GM23248 (cell line): ENCODE data around the gene LRCH4. TPM values are rescaled to one million over a fixed set of nuclear protein-coding genes. Genes with fewer than 3 reads are reported as not detected.
A peak's percentile ranks its signal among the peaks of the same experiment; 100 is the strongest.

Source experiments
- DNase-seq: peaks from one replicate; pipeline ENCODE4 v3.0.0-alpha.2; 2015
- H2AFZ ChIP-seq: fragments of 200-600 bp; sonication (generic); 2 replicates; pipeline ENCODE4 v1.6.1; 2016; ENCODE audit warnings: antibody characterized with exemption
- H3F3A ChIP-seq: fragments of 200-600 bp; sonication (generic); 2 replicates; pipeline ENCODE4 v1.6.1; 2016; ENCODE audit warnings: mild to moderate bottlenecking, antibody characterized with exemption, mixed run types; ENCODE audit not compliant: insufficient read depth
- H3K27ac ChIP-seq: fragments of 200-600 bp; sonication (generic); 2 replicates; pipeline ENCODE4 v1.5.1; 2016; ENCODE audit warnings: mild to moderate bottlenecking
- H3K27me3 ChIP-seq: fragments of 200-600 bp; sonication (generic); replicated peaks from 2 replicates; pipeline ENCODE4 v1.6.1; 2016; ENCODE audit warnings: mild to moderate bottlenecking; ENCODE audit not compliant: insufficient read depth
- H3K36me3 ChIP-seq: fragments of 200-600 bp; sonication (generic); 2 replicates; pipeline ENCODE4 v1.6.1; 2016; ENCODE audit warnings: low read depth, mild to moderate bottlenecking
- H3K4me1 ChIP-seq: fragments of 200-600 bp; sonication (generic); 2 replicates; pipeline ENCODE4 v1.6.1; 2016; ENCODE audit warnings: mild to moderate bottlenecking; ENCODE audit not compliant: insufficient read depth
- H3K4me2 ChIP-seq: fragments of 200-600 bp; sonication (generic); one replicate; pipeline ENCODE4 v1.6.1; 2016; ENCODE audit warnings: mild to moderate bottlenecking; ENCODE audit not compliant: unreplicated experiment
- H3K4me3 ChIP-seq: fragments of 200-600 bp; sonication (generic); 2 replicates; pipeline ENCODE4 v1.5.1; 2016; ENCODE audit warnings: mild to moderate bottlenecking
- H3K79me2 ChIP-seq: fragments of 200-600 bp; sonication (generic); 2 replicates; pipeline ENCODE4 v1.6.1; 2016; ENCODE audit warnings: mild to moderate bottlenecking; ENCODE audit not compliant: insufficient read depth
- H3K9ac ChIP-seq: fragments of 200-600 bp; sonication (generic); 2 replicates; pipeline ENCODE4 v1.6.1; 2016; ENCODE audit warnings: mild to moderate bottlenecking
- H3K9me2 ChIP-seq: fragments of 200-600 bp; sonication (generic); 2 replicates; pipeline ENCODE4 v1.6.1; 2016; ENCODE audit warnings: mixed run types, mild to moderate bottlenecking, moderate library complexity; ENCODE audit not compliant: insufficient read depth
- H3K9me3 ChIP-seq: fragments of 200-600 bp; sonication (generic); one replicate; pipeline ENCODE4 v1.6.1; 2017; ENCODE audit warnings: low read depth
- H4K20me1 ChIP-seq: fragments of 200-600 bp; sonication (generic); 2 replicates; pipeline ENCODE4 v1.6.0; 2016; ENCODE audit not compliant: insufficient read depth
- EZH2 ChIP-seq: fragments of 200-600 bp; sonication (generic); IDR thresholded peaks from 2 replicates; pipeline ENCODE4 v1.6.1; 2018; ENCODE audit warnings: antibody characterized with exemption, mild to moderate bottlenecking; ENCODE audit not compliant: insufficient read depth, poor library complexity, severe bottlenecking
- EZH2phosphoT487 ChIP-seq: fragments of 200-600 bp; sonication (generic); IDR thresholded peaks from 2 replicates; pipeline ENCODE4 v1.6.1; 2018; ENCODE audit warnings: antibody characterized with exemption, moderate library complexity, mild to moderate bottlenecking, low read depth; ENCODE audit not compliant: insufficient read depth
- WGBS, 2 experiments: methylation state at CpG; one replicate each; pipeline ENCODE4 v1.1.6; 2015 to 2017; ENCODE audit warnings: low lambda C conversion rate in 2 of 2, low coverage in 1 of 2; ENCODE audit errors: missing lambda C conversion rate in 2 of 2; 5-methylcytosine and 5-hydroxymethylcytosine counted together
- in situ Hi-C: fragments of 300-500 bp; cut with MboI; formaldehyde crosslinking; loops from 2 replicates; pipeline ENCODE4 v1.15.0; 2020
- polyA plus RNA-seq: library from polyadenylated mRNA; unstranded; fragments of >200 nt; fragmentation: Nextera tagmentation; extraction: Ambion mirVana; gene quantifications from 2 replicates; pipeline ENCODE4 v1.2.1, GENCODE V29; 2016
- total RNA-seq: library from RNA; depleted of rRNA; stranded (reverse); fragments of >200 nt; shearing (Covaris generic); gene quantifications from 2 replicates; pipeline ENCODE4 v1.2.3, GENCODE V29; 2014

The LRCH4 gene
- total and polyA plus RNA-seq, 2 experiments from 2014 or later, result 12.9 to 13.6 TPM

GRCh38 chr7:100589341-100589947 is 3.5 kb upstream of the LRCH4 start:
- Histone ChIP-seq H3K79me2 (peaks cover 14% of the 10 kb centered on the region), H3K4me1 (0 out of 2 replicates have a peak, but pooled peaks cover 5% of the 10 kb centered on the region), H3K9me2 (no peaks in the 10 kb centered on the region), H3F3A (no peaks in the 10 kb centered on the region), H2AFZ (no peak overlapping the region), H3K9me3 (no peaks in the 10 kb centered on the region), H4K20me1 (no peaks in the 10 kb centered on the region), H3K27ac (no peak overlapping the region), H3K9ac (no peak overlapping the region), H3K27me3 (no peaks in the 10 kb centered on the region), H3K4me2 (no peak overlapping the region), H3K4me3 (no peak overlapping the region), H3K36me3 (no peaks in the 10 kb centered on the region)
- 40 to 51% methylated on average over 7 of the region's 7 CpGs for WGBS, 2 experiments
- TF ChIP-seq EZH2phosphoT487, result no peak
- TF ChIP-seq EZH2, result no peak
- in situ Hi-C loops, result no loop called here
- no peak for DNase-seq

DNA sequence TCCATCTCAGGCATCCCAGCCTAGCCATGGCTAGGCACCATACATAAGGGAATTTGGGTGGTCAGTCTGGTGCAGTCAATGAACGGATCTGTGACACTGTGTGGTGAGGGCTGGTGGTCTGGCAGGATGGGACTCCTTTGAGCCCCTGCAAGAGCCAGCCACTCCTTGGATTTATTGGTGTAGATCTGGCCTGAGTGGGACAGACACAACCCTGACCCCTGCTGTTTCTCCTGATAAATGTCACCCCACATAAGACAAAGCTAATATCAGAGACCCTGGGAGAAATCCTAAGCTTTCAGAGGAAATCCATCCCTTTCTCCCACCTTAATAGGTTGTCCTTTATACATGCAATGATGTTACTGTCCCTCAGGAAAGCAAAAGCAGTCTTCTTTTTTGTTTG is 2.5 kb upstream of the LRCH4 start:
- WGBS, 2 experiments, result 26 to 40% methylated on average over 1 of the region's 1 CpG
- no peak overlapping the region for H3K4me3 ChIP-seq
- no peaks in the 10 kb centered on the region for H3F3A ChIP-seq
- H4K20me1 ChIP-seq, result no peaks in the 10 kb centered on the region
- in situ Hi-C loops, result no loop called here
- no peak for TF ChIP-seq EZH2phosphoT487
- no peak for TF ChIP-seq EZH2
- no peaks in the 10 kb centered on the region for H3K36me3 ChIP-seq
- H3K27me3 ChIP-seq, result no peaks in the 10 kb centered on the region
- H3K4me2 ChIP-seq, result no peak overlapping the region
- 0 out of 2 replicates have a peak, but pooled peaks cover 5% of the 10 kb centered on the region for H3K4me1 ChIP-seq
- peaks cover 17% of the 10 kb centered on the region for H3K79me2 ChIP-seq
- H3K9me3 ChIP-seq, result no peaks in the 10 kb centered on the region
- peak; percentile 49 for DNase-seq
- H3K9ac ChIP-seq, result no peak overlapping the region
- no peaks in the 10 kb centered on the region for H3K9me2 ChIP-seq
- H2AFZ ChIP-seq, result no peak overlapping the region
- H3K27ac ChIP-seq, result no peak overlapping the region

DNA sequence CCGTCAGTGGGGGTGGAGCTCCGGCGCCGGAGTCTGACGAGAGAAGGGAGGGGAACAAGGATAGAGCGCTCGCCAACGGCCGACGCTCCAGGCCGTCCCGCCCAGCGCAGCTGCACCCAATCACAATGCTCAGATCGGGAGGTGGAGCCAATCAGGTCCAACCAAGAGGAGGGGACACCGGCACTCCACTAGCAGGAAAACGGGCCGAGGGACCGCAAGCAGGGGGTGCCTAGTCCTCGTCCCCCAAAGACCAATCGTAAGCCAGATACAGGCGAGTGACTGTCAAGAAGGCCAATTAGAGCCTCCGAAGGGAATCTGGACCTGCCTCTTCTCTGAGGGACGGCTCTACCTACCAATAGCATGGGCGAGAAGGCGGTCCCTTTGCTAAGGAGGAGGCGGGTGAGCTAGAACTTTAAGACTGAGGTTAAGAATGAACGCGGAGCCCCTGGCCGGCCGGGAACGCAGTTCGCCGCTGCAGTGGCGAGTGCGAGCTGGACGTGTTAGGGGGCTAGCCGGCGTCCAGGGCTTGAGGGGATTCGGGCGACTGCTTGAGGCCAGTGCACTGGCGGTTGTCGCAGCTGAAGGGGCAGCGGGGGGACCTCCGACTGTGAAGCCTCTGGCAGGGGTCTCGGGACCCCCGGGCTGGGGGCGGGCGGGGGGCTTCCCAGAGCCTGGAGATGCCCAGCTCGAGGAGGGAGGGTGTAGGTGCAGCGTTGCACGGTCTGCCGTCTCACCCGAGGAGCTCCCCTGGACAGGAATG is 517 bp upstream of the LRCH4 start, which contains the start of gene FBXO24:
Gene FBXO24 (plus strand): TSS at position 63 of the 760 bp plus-strand sequence. CDS start 298 bp downstream, at position 361.
- Histone ChIP-seq H3K27ac (peak within 1 kb of the TSS; percentile 62), H3K4me3 (peak within 1 kb of the TSS; percentile 93), H3K4me1 (0 out of 2 replicates have a peak, but pooled peaks cover 5% of the 10 kb centered on the region), H4K20me1 (no peaks in the 10 kb centered on the region), H3K9me2 (no peaks in the 10 kb centered on the region), H3K4me2 (peak within 1 kb of the TSS; percentile 93), H3K9me3 (no peaks in the 10 kb centered on the region), H3K27me3 (no peaks in the 10 kb centered on the region), H2AFZ (peak within 1 kb of the TSS; percentile 87), H3K36me3 (no peaks in the 10 kb centered on the region), H3F3A (no peaks in the 10 kb centered on the region), H3K79me2 (peaks cover 20% of the 10 kb centered on the region), H3K9ac (peak within 1 kb of the TSS; percentile 90)
- peak; percentile 100 for DNase-seq
- 1% methylated on average over 44 to 51 of the region's 53 CpGs for WGBS, 2 experiments
- in situ Hi-C loops, result no loop called here
- TF ChIP-seq EZH2phosphoT487 (no peak), EZH2 (no peak)

GRCh38 chr7:100584683-100585510 is 1.0 kb downstream of the LRCH4 start:
- H3K27ac ChIP-seq, result peak overlapping the region; percentile 62
- peak; percentile 75 for DNase-seq
- H3K9ac ChIP-seq, result peak overlapping the region; percentile 90
- 0 out of 2 replicates have a peak, but pooled peaks cover 5% of the 10 kb centered on the region for H3K4me1 ChIP-seq
- in situ Hi-C loops, result no loop called here
- 0 out of 2 replicates have a peak, but pooled peaks cover 3% of the 10 kb centered on the region for H3K36me3 ChIP-seq
- H3K9me3 ChIP-seq, result no peaks in the 10 kb centered on the region
- peaks cover 20% of the 10 kb centered on the region for H3K79me2 ChIP-seq
- 10 to 11% methylated on average over 20 of the region's 20 CpGs for WGBS, 2 experiments
- H3F3A ChIP-seq, result no peaks in the 10 kb centered on the region
- H4K20me1 ChIP-seq, result no peaks in the 10 kb centered on the region; the same call in 1 of the 2 replicates
- H3K9me2 ChIP-seq, result no peaks in the 10 kb centered on the region
- no peaks in the 10 kb centered on the region for H3K27me3 ChIP-seq
- peak overlapping the region; percentile 55 for H2AFZ ChIP-seq
- H3K4me3 ChIP-seq, result peak overlapping the region; percentile 93
- TF ChIP-seq EZH2 (no peak), EZH2phosphoT487 (no peak)
- peak overlapping the region; percentile 91 for H3K4me2 ChIP-seq
